Adrenal gland (tissue), 5 donors: ENCODE data around the gene YWHAE.

ENCODE experiments used
- CTCF ChIP-seq, 6 experiments: fragments of 450-650 bp in 4 of 6; fragments of 200-600 bp in 2 of 6; sonication (generic) in 1 of 6; IDR thresholded peaks; 1 replicate in 5 of 6; 2 replicates in 1 of 6; pipeline versions ENCODE4 v1.5.1 to v1.8.0; 2016 to 2021; ENCODE audit warnings: antibody characterized with exemption in 6 of 6, mild to moderate bottlenecking in 2 of 6, moderate library complexity in 1 of 6
- POLR2A ChIP-seq, 2 donors: fragments of 450-650 bp; IDR thresholded peaks; one replicate each; pipeline ENCODE4 v1.6.1; 2017; ENCODE audit warnings: antibody characterized with exemption in 2 of 2, mild to moderate bottlenecking in 2 of 2, moderate library complexity in 1 of 2
- donor health status: DM: no; HTN: no; CAD: no.

GRCh38 chr17:1366234-1366633, 33.8 kb downstream of the YWHAE start:
- peak in 1 of 6 experiments; percentile 3 for TF ChIP-seq CTCF (IDR thresholded peaks at IDR 0.05)
- no peak for TF ChIP-seq POLR2A (IDR thresholded peaks at IDR 0.05)
